T1000 (cell line): ENCODE measurements around the gene RAB37.

Experiments used
- DNase-seq: peaks from one replicate; lab custom pipeline; 2025; ENCODE audit warnings: mixed read lengths; lab: John Stamatoyannopoulos, UW

RAB37 gene

GRCh38 chr17:74778960-74779359 lies 41.9 kb downstream of the RAB37 start:
- no peak for DNase-seq

GRCh38 chr17:74779501-74779900 lies 42.4 kb downstream of the RAB37 start:
- DNase-seq, result no peak

GRCh38 chr17:74779948-74780400 lies 42.9 kb downstream of the RAB37 start:
- DNase-seq, result no peak

- no peak for DNase-seq
Observed at GRCh38 chr17:74780443-74781238, 43.6 kb downstream of the RAB37 start.

GRCh38 chr17:74782571-74782970 lies 45.5 kb downstream of the RAB37 start:
- no peak for DNase-seq

- DNase-seq, result no peak
Observed at GRCh38 chr17:74784125-74784810, 47.2 kb downstream of the RAB37 start.

- DNase-seq, result no peak
Observed at GRCh38 chr17:74785096-74785980, 48.3 kb downstream of the RAB37 start.

- DNase-seq, result no peak
Observed at GRCh38 chr17:74785981-74786360, 48.9 kb downstream of the RAB37 start.

- DNase-seq, result no peak
Observed at GRCh38 chr17:74786431-74787055, 49.5 kb downstream of the RAB37 start.

GRCh38 chr17:74790161-74791058 lies 53.4 kb downstream of the RAB37 start:
- DNase-seq, result no peak

- no peak for DNase-seq
Observed at GRCh38 chr17:74792586-74793105, 55.6 kb downstream of the RAB37 start.

- no peak for DNase-seq
Observed at GRCh38 chr17:74795327-74796020, 58.4 kb downstream of the RAB37 start.

- DNase-seq, result no peak
Observed at GRCh38 chr17:74796211-74796610, 59.2 kb downstream of the RAB37 start.

GRCh38 chr17:74796866-74797265 lies 59.8 kb downstream of the RAB37 start:
- no peak for DNase-seq
